ENCODE data around the gene SLC25A47. TPM values are rescaled to one million over a fixed set of nuclear protein-coding genes. Genes with fewer than 3 reads are reported as not detected.

SLC25A47 gene
- total RNA-seq, 1 donor from 2014 or later = not detected

GRCh38 chr14:100375266-100375962 lies 52.3 kb downstream of the SLC25A47 start:
- H3K27ac Mint-ChIP-seq (ENCODE audit: unreplicated experiment) = peak overlapping the region; percentile 99
- no peaks in the 10 kb centered on the region for H3K27me3 Mint-ChIP-seq (ENCODE audit: unreplicated experiment)
- peak; percentile 96 for DNase-seq (ENCODE audit: extremely low spot score, unreplicated experiment)
- H3K4me1 Mint-ChIP-seq (ENCODE audit: unreplicated experiment) = peaks cover 50% of the 10 kb centered on the region
- TF ChIP-seq, protein P1, sequence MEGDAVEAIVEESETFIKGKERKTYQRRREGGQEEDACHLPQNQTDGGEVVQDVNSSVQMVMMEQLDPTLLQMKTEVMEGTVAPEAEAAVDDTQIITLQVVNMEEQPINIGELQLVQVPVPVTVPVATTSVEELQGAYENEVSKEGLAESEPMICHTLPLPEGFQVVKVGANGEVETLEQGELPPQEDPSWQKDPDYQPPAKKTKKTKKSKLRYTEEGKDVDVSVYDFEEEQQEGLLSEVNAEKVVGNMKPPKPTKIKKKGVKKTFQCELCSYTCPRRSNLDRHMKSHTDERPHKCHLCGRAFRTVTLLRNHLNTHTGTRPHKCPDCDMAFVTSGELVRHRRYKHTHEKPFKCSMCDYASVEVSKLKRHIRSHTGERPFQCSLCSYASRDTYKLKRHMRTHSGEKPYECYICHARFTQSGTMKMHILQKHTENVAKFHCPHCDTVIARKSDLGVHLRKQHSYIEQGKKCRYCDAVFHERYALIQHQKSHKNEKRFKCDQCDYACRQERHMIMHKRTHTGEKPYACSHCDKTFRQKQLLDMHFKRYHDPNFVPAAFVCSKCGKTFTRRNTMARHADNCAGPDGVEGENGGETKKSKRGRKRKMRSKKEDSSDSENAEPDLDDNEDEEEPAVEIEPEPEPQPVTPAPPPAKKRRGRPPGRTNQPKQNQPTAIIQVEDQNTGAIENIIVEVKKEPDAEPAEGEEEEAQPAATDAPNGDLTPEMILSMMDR (IDR thresholded peaks at IDR 0.05) = no peak
- no peaks in the 10 kb centered on the region for H3K9me3 Mint-ChIP-seq (ENCODE audit: unreplicated experiment)
- H3K4me3 Mint-ChIP-seq (ENCODE audit: unreplicated experiment) = peak overlapping the region; percentile 93
- peaks cover 13% of the 10 kb centered on the region for H3K36me3 Mint-ChIP-seq (ENCODE audit: unreplicated experiment)

DNA sequence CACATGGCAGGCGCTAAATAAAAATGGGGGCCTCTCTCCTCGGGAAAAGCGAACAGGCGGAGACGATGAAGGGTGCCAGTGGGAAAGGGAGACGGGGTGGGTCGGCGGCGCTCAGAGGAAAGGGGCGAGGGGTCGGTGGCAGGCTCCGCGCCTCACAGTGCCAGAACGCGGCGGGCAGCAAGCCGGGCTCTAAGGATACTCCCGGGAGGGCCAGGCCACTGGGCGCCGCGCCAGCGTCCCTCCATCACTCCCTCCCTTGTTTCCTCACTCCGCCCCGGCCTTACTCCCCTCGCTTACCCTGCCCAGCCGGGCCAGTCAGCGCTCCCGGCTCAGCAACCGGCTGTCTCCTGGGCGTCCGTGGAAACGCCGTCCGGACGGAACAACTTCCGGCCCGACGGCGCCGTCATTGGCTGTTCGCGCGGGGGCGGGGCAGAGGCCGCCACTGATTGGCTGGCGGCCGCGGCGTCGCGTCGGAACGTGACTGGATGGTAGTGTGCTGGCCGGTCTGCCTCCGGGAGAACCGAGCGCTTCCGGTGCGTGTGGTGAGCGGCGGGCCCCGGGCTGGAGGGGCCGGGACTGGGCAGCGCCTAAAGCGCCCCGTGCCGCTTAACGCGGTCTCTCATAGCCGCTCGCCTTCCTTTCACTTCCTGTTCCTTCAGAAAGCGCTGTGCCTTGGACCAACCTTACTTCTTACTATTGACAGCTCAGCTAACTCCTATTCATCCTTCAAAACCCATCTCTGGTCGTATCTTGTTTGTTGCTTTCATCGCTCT lies 53.0 kb downstream of the SLC25A47 start, which contains the start of gene WDR25:
Gene WDR25 (plus strand): TSS at position 523 of the 773 bp plus-strand sequence.
- peak within 1 kb of the TSS; percentile 99 for H3K27ac Mint-ChIP-seq (ENCODE audit: unreplicated experiment)
- H3K4me3 Mint-ChIP-seq (ENCODE audit: unreplicated experiment) = peak within 1 kb of the TSS; percentile 93
- H3K36me3 Mint-ChIP-seq (ENCODE audit: unreplicated experiment) = peaks cover 13% of the 10 kb centered on the region
- TF ChIP-seq, protein P1 (IDR thresholded peaks at IDR 0.05) = no peak
- no peaks in the 10 kb centered on the region for H3K9me3 Mint-ChIP-seq (ENCODE audit: unreplicated experiment)
- H3K4me1 Mint-ChIP-seq (ENCODE audit: unreplicated experiment) = peaks cover 50% of the 10 kb centered on the region
- no peaks in the 10 kb centered on the region for H3K27me3 Mint-ChIP-seq (ENCODE audit: unreplicated experiment)
- peak; percentile 99 for DNase-seq (ENCODE audit: extremely low spot score, unreplicated experiment)

DNA sequence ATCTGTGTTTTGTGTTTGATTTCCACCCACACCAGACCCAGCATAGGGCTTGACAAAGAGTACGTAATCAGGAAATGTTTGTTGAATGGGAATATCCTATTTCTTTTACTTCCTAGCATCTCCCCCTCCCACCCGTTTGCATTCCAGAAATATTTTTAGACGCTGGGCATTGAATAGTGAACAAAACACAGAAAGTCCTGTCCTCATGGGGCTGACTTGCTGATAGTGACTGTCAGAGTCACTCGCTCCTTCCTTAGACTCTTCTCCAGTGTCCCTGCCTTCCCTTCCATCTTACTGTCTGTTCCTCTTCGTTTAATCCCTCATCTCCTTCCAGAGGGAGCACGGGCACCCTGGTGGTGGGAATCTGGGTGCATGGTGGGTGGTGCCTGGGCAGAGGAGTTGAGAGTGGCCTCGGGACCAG lies 53.6 kb downstream of the SLC25A47 start:
- no peak for DNase-seq (ENCODE audit: extremely low spot score, unreplicated experiment)
- TF ChIP-seq, protein P1 (IDR thresholded peaks at IDR 0.05) = peak; percentile 33
- peak overlapping the region; percentile 93 for H3K4me3 Mint-ChIP-seq (ENCODE audit: unreplicated experiment)
- peak overlapping the region; percentile 99 for H3K27ac Mint-ChIP-seq (ENCODE audit: unreplicated experiment)
- H3K36me3 Mint-ChIP-seq (ENCODE audit: unreplicated experiment) = peaks cover 13% of the 10 kb centered on the region
- peaks cover 49% of the 10 kb centered on the region for H3K4me1 Mint-ChIP-seq (ENCODE audit: unreplicated experiment)
- no peaks in the 10 kb centered on the region for H3K27me3 Mint-ChIP-seq (ENCODE audit: unreplicated experiment)
- H3K9me3 Mint-ChIP-seq (ENCODE audit: unreplicated experiment) = no peaks in the 10 kb centered on the region

Small RNA genes within 50 kb of the gene (microRNA-seq; reads per million reads assigned to microRNA genes)
- gene MIR345 (ENCODE audit: unreplicated experiment) = 275 reads per million, percentile 64 among the genes with 10 or more reads in this experiment
- gene MIR6764 (ENCODE audit: unreplicated experiment) = not detected

Other genes starting within 250 kb of the SLC25A47 start
- gene DEGS2, start 163.7 kb upstream of the SLC25A47 start, total RNA-seq = 0.19 and 0.21 TPM in 2 replicates
- gene YY1, start 84.2 kb upstream of the SLC25A47 start, total RNA-seq = 70.0 and 77.2 TPM in 2 replicates
- 57.0 and 58.8 TPM in 2 replicates for gene SLC25A29, start 16.9 kb upstream of the SLC25A47 start, total RNA-seq
- gene WDR25, start 53.1 kb downstream of the SLC25A47 start, total RNA-seq = 15.5 and 20.0 TPM in 2 replicates

All from osteocyte (in vitro differentiated cells).